HPDE6-E6E7 (cell line): ENCODE data around the gene CDK5RAP2.
"Not testable (repeated sequence)": the region's sequence is repeated elsewhere in the genome, so short reads cannot be mapped to it uniquely, and the experiment has no call there.

Source experiments
- DNase-seq: peaks from one replicate; pipeline ENCODE4 v3.0.0; 2011; ENCODE audit warnings: missing footprints; ENCODE audit errors: extremely low spot score

Gene CDK5RAP2

DNA sequence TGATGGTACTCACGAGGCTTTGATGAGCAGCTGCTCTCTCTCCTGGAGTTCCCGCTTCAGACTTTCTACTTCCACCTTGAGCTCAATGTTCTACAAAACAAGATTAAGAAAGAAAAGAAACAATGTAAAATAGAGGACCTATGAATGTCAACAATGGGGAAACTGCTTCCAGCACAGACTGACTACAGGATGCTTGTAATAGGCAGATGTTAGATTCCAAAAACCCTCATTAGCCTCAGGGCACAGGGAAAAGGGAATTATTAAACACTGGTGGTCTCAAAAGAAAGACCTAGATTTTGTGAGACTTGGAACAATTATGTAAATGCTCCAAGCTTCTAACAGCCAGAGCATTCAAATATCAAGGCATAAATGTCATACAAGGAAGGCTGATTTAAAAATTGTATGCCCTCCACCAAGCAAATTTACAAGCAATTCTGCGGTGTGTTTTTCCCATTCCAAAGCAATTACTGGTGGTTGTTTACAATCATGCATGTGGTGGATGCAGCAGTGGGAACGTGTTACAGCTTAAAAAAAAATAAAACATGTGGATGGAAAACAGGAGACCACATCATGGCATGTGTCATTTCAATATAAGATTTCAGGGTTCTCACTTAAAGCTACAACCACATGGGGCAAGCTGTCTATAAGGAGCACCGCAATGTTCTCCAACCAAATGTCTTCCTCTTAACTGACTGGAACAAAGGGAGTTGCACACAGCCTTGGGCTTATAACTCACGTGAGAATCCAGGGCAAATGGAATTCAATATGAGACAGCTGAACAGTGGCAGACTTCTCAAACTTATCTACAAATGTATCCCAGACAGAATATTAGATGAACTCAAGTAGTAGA is 34.0 kb downstream of the CDK5RAP2 start:
- DNase-seq, result no peak

DNA sequence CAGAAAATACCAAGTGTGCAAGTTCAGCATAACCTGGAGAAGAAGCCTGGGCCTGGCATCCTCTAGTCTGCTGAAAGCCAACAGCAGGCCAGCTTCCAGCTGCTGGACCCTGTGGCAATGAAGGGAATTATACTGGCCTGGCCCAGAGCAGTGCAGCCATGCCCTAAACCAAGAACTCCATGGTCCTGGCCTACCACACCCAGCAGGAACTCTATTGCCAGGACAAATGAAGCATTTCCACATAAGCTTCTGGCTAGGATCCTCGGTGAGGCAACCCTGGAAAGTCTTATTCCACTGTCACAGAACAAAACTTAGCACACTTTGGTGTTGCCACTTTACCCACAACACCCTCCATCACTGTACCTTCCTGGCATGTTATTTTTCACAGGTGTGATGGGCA is 35.5 kb downstream of the CDK5RAP2 start:
- no peak for DNase-seq

DNA sequence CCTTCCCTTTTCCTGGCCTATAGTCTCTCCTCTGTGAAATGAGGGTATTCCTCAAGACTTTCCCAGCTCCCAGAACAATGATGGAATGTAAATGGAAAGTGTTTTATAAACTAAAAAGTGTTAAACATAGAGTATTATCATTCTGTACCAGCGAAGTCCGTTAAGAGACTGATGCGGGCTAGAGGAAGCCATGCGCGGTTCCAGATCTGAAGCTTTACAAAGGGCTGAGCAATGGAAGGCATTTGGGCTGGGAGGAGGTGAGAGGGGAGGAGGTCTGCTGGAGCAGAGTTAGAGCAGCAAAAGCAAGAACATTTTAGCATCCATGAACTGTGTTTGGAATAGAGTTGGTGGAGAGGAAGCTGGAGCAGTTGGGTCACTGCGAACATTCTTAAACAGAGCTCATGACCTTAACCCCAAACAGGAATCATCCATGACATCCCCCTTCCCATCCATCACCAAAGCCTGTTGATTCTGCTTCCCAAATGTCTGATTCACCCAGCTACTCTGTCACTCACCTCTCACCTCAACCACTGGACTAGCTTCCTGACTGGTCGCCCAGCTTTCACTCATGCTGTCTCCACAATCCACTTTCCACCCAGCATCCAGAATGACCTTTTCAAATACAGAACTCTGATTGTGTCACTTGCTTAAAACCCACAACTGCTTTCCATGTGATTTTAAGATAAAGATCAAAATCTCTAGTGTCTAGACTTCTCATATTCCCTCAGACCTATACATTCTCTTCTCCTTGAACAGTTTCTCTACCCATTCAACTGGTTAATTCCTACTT is 37.1 kb downstream of the CDK5RAP2 start:
- no peak for DNase-seq

DNA sequence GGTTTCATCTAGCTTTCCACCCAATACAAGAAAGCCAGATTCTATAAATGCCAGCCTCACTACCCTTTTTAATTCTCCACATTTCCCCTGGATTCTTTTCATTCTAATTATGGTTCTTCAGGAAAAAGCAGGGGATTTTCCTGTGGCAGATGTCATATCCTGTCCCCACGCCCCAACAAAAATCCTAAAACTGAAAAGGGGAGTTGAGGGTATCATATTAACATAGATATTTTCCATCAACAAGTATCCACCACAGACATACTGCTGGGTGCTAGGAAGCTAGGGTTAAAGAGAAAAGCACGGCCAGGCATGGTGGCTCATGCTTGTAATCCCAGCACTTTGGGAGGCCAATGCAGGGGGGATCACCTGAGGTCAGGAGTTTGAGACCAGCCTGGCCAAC is 38.0 kb downstream of the CDK5RAP2 start:
- no peak for DNase-seq

DNA sequence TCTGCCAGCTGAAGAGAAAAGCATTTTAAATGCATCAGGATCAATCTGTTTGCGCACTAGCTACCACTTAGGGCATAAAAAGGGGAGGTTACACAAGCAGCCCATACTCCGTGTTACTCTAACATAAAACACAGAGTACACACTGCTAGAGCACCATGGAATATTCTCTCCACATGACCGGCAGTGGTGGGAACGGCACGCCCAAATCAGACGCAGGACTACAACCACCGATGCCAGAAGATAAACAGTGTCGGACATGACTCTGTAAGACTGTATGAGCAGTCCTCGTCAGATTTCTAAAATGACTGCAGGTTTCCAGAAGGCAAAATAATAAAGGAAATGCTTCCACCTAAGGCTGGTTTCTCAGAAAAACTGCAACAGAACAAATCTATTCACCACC is 40.0 kb downstream of the CDK5RAP2 start:
- DNase-seq, result no peak

DNA sequence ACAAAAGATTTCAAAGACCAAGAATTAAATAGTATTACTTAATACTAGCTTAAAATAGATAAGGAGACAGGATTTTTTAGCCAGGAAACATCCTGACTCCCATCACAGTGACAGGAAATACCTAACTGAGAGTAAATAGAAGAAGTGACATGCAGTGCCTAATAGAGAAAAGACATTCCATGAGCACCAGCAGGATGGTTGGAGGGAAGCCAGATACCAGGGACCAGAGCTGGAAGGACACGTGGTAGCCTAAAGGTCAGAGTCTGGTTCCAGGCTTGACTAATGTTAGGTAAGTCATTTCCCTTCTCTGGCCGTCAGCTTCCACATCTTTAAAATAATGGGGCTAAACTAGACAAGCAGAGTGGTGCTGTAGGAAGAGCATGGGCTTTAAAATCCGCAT is 41.6 kb downstream of the CDK5RAP2 start:
- no peak for DNase-seq

DNA sequence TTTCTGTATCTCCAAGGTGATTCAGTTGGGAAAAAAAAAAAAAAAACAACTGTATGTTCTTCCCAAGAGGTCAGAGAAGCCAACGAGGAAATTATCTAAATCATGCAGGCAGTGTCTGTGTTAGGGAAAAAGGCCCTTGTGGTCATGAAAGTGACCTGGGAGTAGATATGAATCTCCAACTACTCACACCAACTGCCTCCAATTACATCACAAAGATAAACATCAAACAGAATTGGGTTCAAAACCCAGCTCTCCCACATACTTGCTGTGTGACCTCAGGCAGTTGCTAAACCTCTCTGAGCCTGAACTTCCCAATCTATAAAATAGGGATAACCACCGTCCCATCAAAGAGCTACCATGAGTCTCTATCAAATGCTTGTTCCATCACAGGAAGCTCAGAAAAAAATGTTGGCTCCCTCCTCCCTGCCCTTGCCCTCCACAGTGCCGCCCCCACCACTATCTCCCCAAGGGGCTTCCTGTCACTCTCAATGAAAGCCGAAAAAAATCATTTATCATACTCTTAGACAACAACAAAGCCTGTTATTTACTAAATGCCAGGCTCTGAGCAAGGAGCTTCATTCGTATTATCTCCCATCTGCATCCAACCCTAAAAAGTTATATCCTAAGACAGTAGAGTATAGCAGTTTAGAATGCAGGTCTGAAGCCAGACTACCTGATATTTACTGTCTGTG is 42.9 kb downstream of the CDK5RAP2 start:
- no peak for DNase-seq

DNA sequence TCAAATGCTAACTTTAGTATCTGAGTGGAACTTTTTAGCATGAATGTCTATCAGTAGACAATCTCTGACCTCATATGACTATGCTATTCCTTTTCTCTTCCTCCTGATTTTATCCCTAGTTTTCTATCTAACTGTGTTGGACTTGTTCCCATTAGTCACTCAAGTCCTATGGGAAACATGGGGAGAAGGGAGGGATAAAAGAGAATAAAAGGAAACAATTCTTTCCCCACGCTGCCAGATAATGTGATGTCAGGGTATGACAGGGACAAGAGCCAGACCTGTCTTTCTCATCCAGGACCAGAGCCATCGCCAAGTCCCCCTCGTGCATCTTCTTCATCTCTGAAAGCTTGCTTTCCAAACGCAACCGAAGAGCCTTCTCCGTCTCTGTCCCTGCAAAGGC is 43.9 kb downstream of the CDK5RAP2 start:
- DNase-seq, result no peak

DNA sequence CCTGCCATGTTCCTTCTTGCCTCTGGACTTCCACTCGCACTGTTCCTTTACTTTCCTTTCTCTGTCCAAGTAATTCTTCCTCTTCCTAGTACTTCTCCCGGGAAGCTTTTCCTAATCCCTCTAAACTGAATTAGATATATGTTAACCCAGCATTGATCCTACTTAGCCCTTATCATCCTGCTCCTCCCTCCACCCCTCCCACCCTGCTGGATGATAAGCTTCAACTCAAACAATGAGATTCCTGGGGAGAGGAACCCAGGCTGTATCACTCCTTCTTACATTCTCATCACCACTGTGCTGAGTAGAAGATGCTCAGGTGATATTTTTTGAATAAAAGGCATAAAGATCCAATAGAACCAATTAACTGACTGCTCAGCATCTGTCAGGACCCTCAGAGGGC is 45.7 kb downstream of the CDK5RAP2 start:
- no peak for DNase-seq

DNA sequence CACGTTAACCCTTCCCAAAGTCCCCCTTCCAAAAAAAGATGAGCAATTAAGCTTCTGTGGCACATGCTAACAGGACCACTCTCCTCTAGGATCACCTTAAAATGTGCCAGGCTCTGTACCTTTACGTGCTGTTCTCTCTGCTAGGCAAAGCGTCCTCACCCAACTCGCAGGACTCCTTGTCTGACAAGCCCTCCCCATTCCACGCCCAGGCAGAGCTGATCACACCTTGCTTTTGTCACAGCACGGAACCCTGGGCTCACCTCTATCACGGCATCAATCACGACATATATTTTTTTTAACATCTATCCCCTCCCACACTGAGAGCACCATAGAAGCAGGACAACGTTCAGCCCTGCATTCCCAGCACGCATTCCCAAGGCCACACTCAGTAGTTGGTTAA is 47.1 kb downstream of the CDK5RAP2 start:
- no peak for DNase-seq

DNA sequence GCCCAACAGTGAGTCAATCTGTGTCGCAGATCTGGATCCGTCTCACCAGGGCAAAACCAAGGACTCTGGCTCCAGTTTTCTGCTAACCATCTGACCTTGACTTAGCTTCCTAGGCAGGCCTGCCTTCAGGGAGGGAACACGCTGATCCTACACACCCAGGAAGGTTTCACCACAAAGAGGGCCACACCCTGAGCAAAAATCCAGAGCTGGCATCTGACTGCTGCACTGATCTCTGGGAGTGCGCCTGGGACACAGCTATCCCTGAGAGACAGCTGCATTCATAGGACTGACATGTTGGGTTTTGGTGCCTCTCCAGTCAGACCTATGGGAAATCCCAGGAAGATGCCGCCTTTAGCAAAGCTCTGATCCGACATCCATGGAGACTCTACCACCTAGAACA is 47.5 kb downstream of the CDK5RAP2 start:
- DNase-seq, result peak; percentile 76

DNA sequence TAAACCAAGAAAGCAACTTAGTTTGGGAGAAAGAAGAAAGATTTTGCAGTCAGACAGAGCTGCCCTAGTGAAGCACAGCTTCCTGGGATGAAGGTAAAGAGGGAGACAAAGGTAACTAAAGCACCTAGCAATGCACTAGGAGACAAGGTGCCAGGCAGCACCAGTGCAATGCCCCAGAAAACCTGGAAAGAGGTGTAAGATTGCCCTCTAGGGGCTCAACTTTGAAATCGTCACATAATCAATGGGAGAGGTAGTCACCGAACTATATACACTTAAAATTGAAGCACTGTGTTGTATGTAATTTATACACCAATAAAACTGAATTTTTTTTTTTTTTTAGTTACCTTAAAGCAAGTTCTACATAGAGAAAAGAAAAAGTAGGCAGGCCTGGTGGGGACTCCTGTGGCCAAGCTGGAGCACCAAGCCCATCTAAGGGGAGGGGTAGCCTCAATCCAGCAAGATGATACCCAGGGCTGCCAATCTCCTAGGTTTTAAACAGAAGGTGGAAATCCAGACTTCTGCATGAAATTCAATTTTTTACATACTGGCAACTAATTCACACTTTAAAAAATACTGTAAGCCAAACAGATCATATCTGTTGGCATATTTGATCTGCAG is 48.2 kb downstream of the CDK5RAP2 start:
- peak; percentile 45 for DNase-seq

DNA sequence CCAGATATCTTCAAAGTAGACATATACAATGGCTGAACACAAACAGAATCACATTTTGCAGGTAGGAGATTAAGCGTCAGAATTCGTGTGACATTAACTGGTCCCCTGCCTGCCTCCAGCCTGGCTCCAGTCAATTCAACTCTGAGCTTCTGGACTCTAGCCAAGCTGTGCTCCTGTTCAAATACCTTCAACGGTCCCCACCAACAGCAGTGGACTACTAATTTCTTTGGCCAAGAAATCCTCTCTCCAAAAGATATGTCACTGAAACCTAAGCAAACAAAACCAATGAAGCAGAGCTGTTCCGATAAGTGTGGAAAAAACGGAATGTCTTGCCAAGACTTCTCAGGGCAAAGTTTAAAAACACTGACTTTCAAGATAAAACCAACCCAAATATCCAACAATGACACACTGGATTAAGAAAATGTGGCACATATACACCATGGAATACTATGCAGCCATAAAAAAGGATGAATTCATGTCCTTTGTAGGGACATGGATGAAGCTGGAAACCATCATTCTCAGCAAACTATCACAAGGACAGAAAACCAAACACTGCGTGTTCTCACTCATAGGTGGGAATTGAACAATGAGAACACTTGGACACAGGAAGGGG is 49.6 kb downstream of the CDK5RAP2 start:
- not testable (repeated sequence) for DNase-seq

DNA sequence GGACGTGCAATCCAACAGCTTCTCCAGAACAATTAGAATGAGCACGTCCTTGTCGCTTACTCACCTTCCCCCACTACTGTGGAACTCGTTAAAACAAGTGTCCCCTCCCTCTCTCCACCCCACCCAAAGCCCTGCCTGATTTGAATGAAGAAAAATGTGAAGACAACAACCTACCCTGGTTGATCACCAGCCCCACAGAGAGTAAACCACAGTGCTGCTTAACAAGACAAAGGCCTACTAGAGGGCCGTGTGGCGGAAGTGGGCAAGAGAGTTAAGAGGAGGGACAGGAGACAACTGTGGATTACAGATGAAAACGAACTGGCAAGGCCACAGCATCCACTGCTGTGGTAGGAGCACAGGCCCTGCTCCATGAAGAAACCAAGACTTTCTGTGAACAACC is 51.1 kb downstream of the CDK5RAP2 start:
- no peak for DNase-seq

DNA sequence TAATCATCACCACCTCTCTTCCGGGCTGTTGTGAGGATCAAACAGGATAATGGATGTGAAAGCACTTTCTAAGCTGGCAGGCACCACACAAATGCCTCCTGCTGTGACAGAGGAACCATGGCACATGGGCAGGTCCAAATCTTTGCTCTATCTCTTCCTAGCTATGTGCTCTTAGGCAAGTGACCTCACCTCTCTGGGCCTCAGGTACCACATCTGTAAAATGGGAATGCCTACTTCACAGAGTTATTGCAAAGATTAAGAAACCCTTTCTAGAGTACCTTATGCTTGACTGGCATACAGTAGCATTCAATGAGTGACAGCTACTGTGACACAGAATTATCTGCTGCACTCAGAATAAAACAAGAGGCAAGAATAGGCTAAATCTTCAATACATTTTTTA is 51.6 kb downstream of the CDK5RAP2 start:
- no peak for DNase-seq

DNA sequence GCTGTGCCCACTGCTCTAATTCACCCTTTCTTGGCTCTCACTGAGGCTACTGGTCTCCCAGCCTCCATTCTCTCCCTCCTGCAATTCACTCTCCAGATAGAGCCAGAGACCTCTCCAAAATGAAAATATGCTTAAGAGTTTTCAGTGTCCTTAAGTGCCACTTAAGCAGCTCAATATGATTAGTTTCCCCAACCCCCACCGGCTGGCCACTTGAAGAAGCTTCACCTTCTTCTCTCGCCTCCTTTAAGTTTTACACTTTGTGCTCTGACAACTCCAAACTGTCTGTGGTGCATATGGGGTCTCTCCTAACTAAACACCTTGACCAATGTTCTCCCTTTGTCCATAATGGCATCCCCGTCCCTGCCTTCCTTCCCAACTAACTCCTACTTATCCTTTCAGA is 53.4 kb downstream of the CDK5RAP2 start:
- DNase-seq, result no peak

DNA sequence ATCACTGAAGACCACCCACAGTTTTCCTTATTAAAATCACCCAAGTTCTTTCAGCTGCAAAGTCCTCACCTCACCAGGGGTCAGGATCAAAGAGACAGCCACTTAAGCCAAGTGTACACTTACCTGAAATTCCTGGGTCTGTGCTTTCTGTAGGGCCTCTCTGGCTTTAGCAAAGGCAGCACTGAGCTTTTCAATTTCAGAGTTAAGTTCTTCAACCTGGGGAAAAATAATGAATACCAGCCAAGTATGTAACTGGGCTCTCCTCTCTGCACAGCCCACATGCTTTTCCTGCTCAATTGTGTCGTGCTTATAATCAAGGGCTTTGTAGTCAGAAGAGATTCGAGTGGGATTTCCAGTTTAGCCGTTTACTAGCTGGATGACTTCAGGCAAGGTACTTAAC is 55.1 kb downstream of the CDK5RAP2 start:
- DNase-seq, result no peak

DNA sequence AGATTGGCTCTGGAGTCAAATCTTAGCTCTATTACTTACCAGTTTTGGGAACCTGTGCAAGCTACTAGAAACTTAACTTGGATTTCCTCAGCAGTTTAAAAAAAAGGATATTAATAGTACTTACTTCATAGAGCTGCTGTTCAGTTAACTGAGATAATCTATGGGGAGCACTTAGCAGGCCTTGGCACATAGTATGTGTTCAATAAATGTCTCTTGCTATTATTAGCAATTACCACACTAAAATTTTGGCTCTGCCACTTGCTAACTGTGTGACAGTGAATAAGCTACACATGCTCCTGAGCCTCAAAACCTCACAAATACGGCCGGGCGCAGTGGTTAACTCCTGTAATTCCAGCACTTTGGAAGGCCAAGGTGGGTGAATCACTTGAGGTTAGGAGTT is 55.9 kb downstream of the CDK5RAP2 start:
- DNase-seq, result no peak

DNA sequence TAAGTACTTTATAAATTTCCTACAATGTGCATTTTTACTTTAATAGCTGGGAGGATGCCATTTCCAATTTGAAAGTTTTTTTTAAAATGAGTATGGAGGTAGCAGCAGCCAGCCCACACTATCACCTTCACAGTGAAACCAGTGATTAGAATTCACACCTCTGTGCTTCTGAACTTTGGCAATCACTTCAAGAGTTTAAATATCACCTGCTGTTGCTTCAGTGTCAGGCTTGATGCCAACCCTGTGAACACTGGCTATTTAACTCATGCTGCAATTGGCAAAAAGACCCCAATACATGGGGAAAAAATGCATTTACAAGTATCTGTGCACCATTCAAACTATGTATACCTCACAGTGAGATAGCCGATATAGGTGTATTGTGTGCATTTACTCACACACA is 57.4 kb downstream of the CDK5RAP2 start:
- no peak for DNase-seq

DNA sequence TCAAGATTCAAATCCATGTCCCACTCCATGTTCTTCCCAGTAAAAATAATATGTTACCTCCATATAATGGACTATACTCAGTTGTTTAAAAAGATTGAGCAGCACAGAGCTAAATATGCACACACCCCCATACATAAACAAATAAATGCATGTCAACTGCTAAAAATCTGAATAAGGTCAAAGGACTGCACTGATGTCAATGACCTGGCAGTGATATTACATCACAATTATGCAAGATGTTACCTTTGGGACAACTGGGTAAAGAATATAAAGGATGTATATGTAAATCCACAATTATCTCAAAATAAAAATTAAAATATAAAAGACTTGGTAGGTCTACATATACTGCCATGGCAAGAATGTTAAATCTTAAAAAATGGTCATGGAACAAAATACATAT is 57.9 kb downstream of the CDK5RAP2 start:
- DNase-seq, result no peak

DNA sequence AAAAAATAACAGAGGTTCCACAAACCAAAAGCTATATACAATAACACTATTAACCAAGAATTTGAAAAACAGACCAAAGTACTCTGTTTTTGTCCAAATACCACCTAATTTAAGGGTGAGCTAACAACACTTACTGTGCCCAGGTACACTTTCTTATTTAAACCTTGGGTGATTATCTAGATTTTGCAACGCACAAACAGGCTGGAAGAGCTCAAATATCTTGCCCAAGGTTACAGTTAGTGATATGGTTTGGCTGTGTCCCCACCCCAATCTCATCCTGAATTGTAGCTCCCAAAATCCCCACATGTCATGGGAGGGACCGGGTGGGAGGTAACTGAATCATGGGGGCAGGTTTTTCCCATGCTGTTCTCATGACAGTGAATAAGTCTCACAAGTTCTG is 58.9 kb downstream of the CDK5RAP2 start:
- no peak for DNase-seq

DNA sequence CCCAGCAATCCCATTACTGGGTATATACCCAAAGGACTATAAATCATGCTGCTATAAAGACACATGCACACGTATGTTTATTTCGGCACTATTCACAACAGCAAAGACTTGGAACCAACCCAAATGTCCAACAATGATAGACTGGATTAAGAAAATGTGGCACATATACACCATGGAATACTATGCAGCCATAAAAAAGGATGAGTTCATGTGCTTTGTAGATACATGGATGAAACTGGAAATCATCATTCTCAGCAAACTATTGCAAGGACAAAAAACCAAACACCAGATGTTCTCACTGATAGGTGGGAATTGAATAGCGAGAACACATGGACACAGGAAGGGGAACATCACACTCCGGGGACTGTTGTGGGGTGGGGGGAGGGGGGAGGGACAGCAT is 64.0 kb downstream of the CDK5RAP2 start:
- not testable (repeated sequence) for DNase-seq
